Loucy (cell line): ENCODE measurements around the gene PPARA.

ENCODE experiments used
- CTCF ChIP-seq: fragments of 200-600 bp; sonication (generic); conservative IDR thresholded peaks from 2 replicates; pipeline ENCODE4 v1.5.1; 2014; ENCODE audit warnings: mild to moderate bottlenecking, antibody characterized with exemption, low read length
- EZH2phosphoT487 ChIP-seq: fragments of 200-600 bp; IDR thresholded peaks from 2 replicates; pipeline ENCODE4 v1.6.1; 2018; ENCODE audit warnings: antibody characterized with exemption, mild to moderate bottlenecking, moderate library complexity, borderline replicate concordance

DNA sequence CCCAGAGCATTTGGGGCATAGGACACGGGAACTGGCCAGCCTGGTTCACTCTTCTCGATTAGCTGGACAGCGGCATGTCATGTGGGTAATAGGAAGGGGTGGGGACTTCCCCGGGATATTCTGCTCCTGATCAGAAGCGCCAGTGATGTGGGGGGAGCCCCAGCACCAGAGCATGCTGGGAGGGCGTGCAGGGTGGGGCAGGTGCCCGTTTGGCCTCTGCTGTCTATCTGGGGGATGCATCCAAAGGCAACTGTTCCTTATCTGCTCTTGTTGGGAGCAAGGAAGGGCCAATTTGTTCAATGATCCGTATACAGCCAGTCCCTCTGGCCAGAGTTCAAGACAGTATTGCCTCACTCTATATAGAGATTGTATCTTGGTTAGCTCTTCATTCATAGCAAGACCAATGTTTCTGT is 43.6 kb downstream of the PPARA start:
- TF ChIP-seq CTCF (no peak), EZH2phosphoT487 (no peak)
